ENCODE measurements around the gene CARD8. TPM values are rescaled to one million over a fixed set of nuclear protein-coding genes. Genes with fewer than 3 reads are reported as not detected.
"Not testable (repeated sequence)": the region's sequence is repeated elsewhere in the genome, so short reads cannot be mapped to it uniquely, and the experiment has no call there.

Gene CARD8
- polyA plus RNA-seq, 3 donors from 2014 or later = 74.2 to 109 (median 86.3) TPM

GRCh38 chr19:48220784-48221183 lies 34.9 kb downstream of the CARD8 start:
- H3K4me3 Mint-ChIP-seq; DNase-seq; H3K9me3 Mint-ChIP-seq; H3K27me3 Mint-ChIP-seq (ENCODE audit: low read depth in 3 of 3); H3K4me1 Mint-ChIP-seq: not testable (repeated sequence)
- peak overlapping the region in 1 of 6 donors; percentile 57 for H3K27ac Mint-ChIP-seq
- peaks cover 15 to 30% (median 19%) of the 10 kb centered on the region in 3 donors for H3K36me3 Mint-ChIP-seq

GRCh38 chr19:48218997-48219396 lies 36.7 kb downstream of the CARD8 start:
- H3K27me3 Mint-ChIP-seq (ENCODE audit: low read depth in 3 of 3) = peaks cover 0 to 2% (median 0%) of the 10 kb centered on the region in 3 donors
- H3K9me3 Mint-ChIP-seq = no peaks in the 10 kb centered on the region
- peaks cover 0 to under 1% of the 10 kb centered on the region in 2 donors for H3K4me1 Mint-ChIP-seq
- peaks cover 15 to 37% (median 23%) of the 10 kb centered on the region in 3 donors for H3K36me3 Mint-ChIP-seq
- peak overlapping the region in 2 of 6 donors; percentile 20 to 45 for H3K27ac Mint-ChIP-seq
- no peak overlapping the region for H3K4me3 Mint-ChIP-seq
- no peak for DNase-seq

GRCh38 chr19:48216933-48217332 lies 38.8 kb downstream of the CARD8 start:
- Mint-ChIP-seq H3K4me3 (no peak overlapping the region), H3K27ac (peak overlapping the region in 2 of 6 donors; percentile 18 to 46), H3K36me3 (peaks cover 13 to 39% (median 28%) of the 10 kb centered on the region in 3 donors), H3K9me3 (no peaks in the 10 kb centered on the region), H3K27me3 (ENCODE audit: low read depth in 3 of 3) (peaks cover 0 to 2% (median 0%) of the 10 kb centered on the region in 3 donors), H3K4me1 (peaks cover 0 to 6% of the 10 kb centered on the region in 2 donors)
- DNase-seq = no peak

GRCh38 chr19:48213959-48214358 lies 41.8 kb downstream of the CARD8 start:
- Mint-ChIP-seq H3K9me3 (no peaks in the 10 kb centered on the region), H3K36me3 (peaks cover 13 to 39% (median 25%) of the 10 kb centered on the region in 3 donors), H3K4me1 (peaks cover 0 to 16% of the 10 kb centered on the region in 2 donors), H3K4me3 (no peak overlapping the region), H3K27ac (peak overlapping the region in 1 of 6 donors; percentile 86), H3K27me3 (ENCODE audit: low read depth in 3 of 3) (peaks cover 0 to 2% (median 0%) of the 10 kb centered on the region in 3 donors)
- DNase-seq = no peak

- Mint-ChIP-seq H3K36me3 (peaks cover 3 to 14% (median 13%) of the 10 kb centered on the region in 3 donors), H3K4me3 (no peak overlapping the region), H3K27ac (peak overlapping the region in 4 of 6 donors; percentile 44 to 80 (median 76)), H3K27me3 (ENCODE audit: low read depth in 3 of 3) (no peaks in the 10 kb centered on the region), H3K9me3 (no peaks in the 10 kb centered on the region), H3K4me1 (peaks cover 7 to 16% of the 10 kb centered on the region in 2 donors)
- no peak for DNase-seq
Measured at GRCh38 chr19:48210005-48210404, 45.7 kb downstream of the CARD8 start.

- H3K9me3 Mint-ChIP-seq = no peaks in the 10 kb centered on the region
- H3K36me3 Mint-ChIP-seq = peaks cover 2 to 6% (median 3%) of the 10 kb centered on the region in 3 donors
- H3K27me3 Mint-ChIP-seq (ENCODE audit: low read depth in 3 of 3) = peaks cover 0 to 2% (median 0%) of the 10 kb centered on the region in 3 donors
- H3K27ac Mint-ChIP-seq = peak overlapping the region; percentile 23 to 70 (median 46)
- no peak for DNase-seq
- no peak overlapping the region for H3K4me3 Mint-ChIP-seq
- H3K4me1 Mint-ChIP-seq = peaks cover 7 to 16% of the 10 kb centered on the region in 2 donors
Measured at GRCh38 chr19:48206397-48207093, 49.2 kb downstream of the CARD8 start.

- H3K27me3 Mint-ChIP-seq (ENCODE audit: low read depth in 3 of 3) = peaks cover 1 to 2% (median 2%) of the 10 kb centered on the region in 3 donors
- no peak overlapping the region for H3K4me3 Mint-ChIP-seq
- no peaks in the 10 kb centered on the region for H3K9me3 Mint-ChIP-seq
- peak; percentile 84 to 87 (median 86) for DNase-seq
- no peak overlapping the region for H3K27ac Mint-ChIP-seq
- no peaks in the 10 kb centered on the region for H3K36me3 Mint-ChIP-seq
- peaks cover 6 to 7% of the 10 kb centered on the region in 2 donors for H3K4me1 Mint-ChIP-seq
Measured at GRCh38 chr19:48203794-48204628, 51.7 kb downstream of the CARD8 start.

GRCh38 chr19:48203222-48203793 lies 52.4 kb downstream of the CARD8 start:
- no peak overlapping the region for H3K4me3 Mint-ChIP-seq
- H3K27ac Mint-ChIP-seq = no peak overlapping the region
- H3K36me3 Mint-ChIP-seq = peaks cover 0 to 3% (median 0%) of the 10 kb centered on the region in 3 donors
- H3K4me1 Mint-ChIP-seq = peaks cover 6 to 7% of the 10 kb centered on the region in 2 donors
- H3K27me3 Mint-ChIP-seq (ENCODE audit: low read depth in 3 of 3) = peaks cover 1 to 4% (median 2%) of the 10 kb centered on the region in 3 donors
- H3K9me3 Mint-ChIP-seq = no peaks in the 10 kb centered on the region
- DNase-seq = no peak

- peaks cover 0 to 2% (median 0%) of the 10 kb centered on the region in 6 donors for H3K9me3 Mint-ChIP-seq
- no peak for DNase-seq
- H3K4me3 Mint-ChIP-seq = no peak overlapping the region
- H3K36me3 Mint-ChIP-seq = peaks cover 0 to 4% (median 3%) of the 10 kb centered on the region in 3 donors
- H3K4me1 Mint-ChIP-seq = peaks cover 1 to 13% of the 10 kb centered on the region in 2 donors
- peak overlapping the region in 1 of 6 donors; percentile 51 for H3K27ac Mint-ChIP-seq
- H3K27me3 Mint-ChIP-seq (ENCODE audit: low read depth in 3 of 3) = peaks cover 1 to 3% (median 2%) of the 10 kb centered on the region in 3 donors
Measured at GRCh38 chr19:48196933-48197665, 58.6 kb downstream of the CARD8 start.

GRCh38 chr19:48196321-48196763 lies 59.4 kb downstream of the CARD8 start:
- Mint-ChIP-seq H3K4me3 (no peak overlapping the region), H3K4me1 (peaks cover 1 to 8% of the 10 kb centered on the region in 2 donors), H3K9me3 (peaks cover 0 to 2% (median 0%) of the 10 kb centered on the region in 6 donors), H3K27me3 (ENCODE audit: low read depth in 3 of 3) (peaks cover 1 to 3% (median 2%) of the 10 kb centered on the region in 3 donors), H3K36me3 (peaks cover 0 to 4% (median 3%) of the 10 kb centered on the region in 3 donors), H3K27ac (no peak overlapping the region)
- no peak for DNase-seq

GRCh38 chr19:48194844-48195830 lies 60.6 kb downstream of the CARD8 start:
- no peak overlapping the region for H3K4me3 Mint-ChIP-seq
- peaks cover 0 to 6% (median 4%) of the 10 kb centered on the region in 3 donors for H3K36me3 Mint-ChIP-seq
- peaks cover 3 to 8% of the 10 kb centered on the region in 2 donors for H3K4me1 Mint-ChIP-seq
- H3K9me3 Mint-ChIP-seq = peaks cover 0 to 2% (median 0%) of the 10 kb centered on the region in 6 donors
- H3K27me3 Mint-ChIP-seq (ENCODE audit: low read depth in 3 of 3) = peaks cover 2 to 3% (median 2%) of the 10 kb centered on the region in 3 donors
- H3K27ac Mint-ChIP-seq = no peak overlapping the region
- DNase-seq = no peak

Data from immature natural killer cell (primary cell).